GM03348 (cell line): ENCODE data around the gene DIP2C.
A peak's percentile ranks its signal among the peaks of the same experiment; 100 is the strongest.
"Not testable (repeated sequence)": the region's sequence is repeated elsewhere in the genome, so short reads cannot be mapped to it uniquely, and the experiment has no call there.

Source experiments
- DNase-seq: peaks from one replicate; pipeline ENCODE4 v3.0.0; 2012; ENCODE audit warnings: low spot score

DIP2C gene

GRCh38 chr10:613271-614138, 76.0 kb downstream of the DIP2C start:
- no peak for DNase-seq

- DNase-seq = no peak
These were observed 76.8 kb downstream of the DIP2C start for GRCh38 chr10:612696-613095.

- DNase-seq = not testable (repeated sequence)
These were observed 78.7 kb downstream of the DIP2C start for GRCh38 chr10:610642-611305.

GRCh38 chr10:609868-610545, 79.5 kb downstream of the DIP2C start:
- DNase-seq = no peak

- DNase-seq = no peak
These were observed 80.2 kb downstream of the DIP2C start for GRCh38 chr10:609262-609658.

GRCh38 chr10:608331-609261, 80.9 kb downstream of the DIP2C start:
- DNase-seq = no peak

- no peak for DNase-seq
These were observed 81.8 kb downstream of the DIP2C start for GRCh38 chr10:607545-608185.

- no peak for DNase-seq
These were observed 82.5 kb downstream of the DIP2C start for GRCh38 chr10:606762-607544.

GRCh38 chr10:605632-606325, 83.7 kb downstream of the DIP2C start:
- DNase-seq = no peak

- no peak for DNase-seq
These were observed 84.5 kb downstream of the DIP2C start for GRCh38 chr10:604716-605631.

- DNase-seq = no peak
These were observed 85.7 kb downstream of the DIP2C start for GRCh38 chr10:603745-604144.

- DNase-seq = no peak
These were observed 87.0 kb downstream of the DIP2C start for GRCh38 chr10:602391-603005.

- no peak for DNase-seq
These were observed 87.9 kb downstream of the DIP2C start for GRCh38 chr10:601660-601963.

GRCh38 chr10:600876-601659, 88.4 kb downstream of the DIP2C start:
- DNase-seq = peak; percentile 30

GRCh38 chr10:600234-600633, 89.2 kb downstream of the DIP2C start:
- DNase-seq = no peak

GRCh38 chr10:599767-600166, 89.7 kb downstream of the DIP2C start:
- no peak for DNase-seq

GRCh38 chr10:598415-599170, 90.9 kb downstream of the DIP2C start:
- DNase-seq = peak; percentile 96
